ENCODE measurements around the gene NRP2.

Gene NRP2

GRCh38 chr2:205759257-205759656, 77.0 kb downstream of the NRP2 start:
- DNase-seq: no peak

GRCh38 chr2:205759732-205760131, 77.4 kb downstream of the NRP2 start:
- no peak for DNase-seq

- no peak for DNase-seq
Observed at GRCh38 chr2:205760157-205760556, 77.9 kb downstream of the NRP2 start.

GRCh38 chr2:205761421-205761820, 79.1 kb downstream of the NRP2 start:
- no peak for DNase-seq

GRCh38 chr2:205762881-205763280, 80.6 kb downstream of the NRP2 start:
- DNase-seq: no peak

GRCh38 chr2:205763708-205764211, 81.5 kb downstream of the NRP2 start:
- no peak for DNase-seq

- DNase-seq: no peak
Observed at GRCh38 chr2:205764270-205764746, 82.0 kb downstream of the NRP2 start.

- no peak for DNase-seq
Observed at GRCh38 chr2:205765151-205765550, 82.8 kb downstream of the NRP2 start.

- DNase-seq: peak; percentile 48
Observed at GRCh38 chr2:205766779-205767359, 84.6 kb downstream of the NRP2 start.

GRCh38 chr2:205767617-205768016, 85.3 kb downstream of the NRP2 start:
- no peak for DNase-seq

- DNase-seq: no peak
Observed at GRCh38 chr2:205768341-205768740, 86.0 kb downstream of the NRP2 start.

GRCh38 chr2:205768815-205769494, 86.7 kb downstream of the NRP2 start:
- no peak for DNase-seq

GRCh38 chr2:205769495-205769850, 87.2 kb downstream of the NRP2 start:
- DNase-seq: no peak

- no peak for DNase-seq
Observed at GRCh38 chr2:205769879-205770278, 87.6 kb downstream of the NRP2 start.

GRCh38 chr2:205770577-205770976, 88.3 kb downstream of the NRP2 start:
- no peak for DNase-seq

GRCh38 chr2:205771031-205771430, 88.7 kb downstream of the NRP2 start:
- DNase-seq: no peak

- no peak for DNase-seq
Observed at GRCh38 chr2:205771666-205772065, 89.4 kb downstream of the NRP2 start.

- no peak for DNase-seq
Observed at GRCh38 chr2:205772983-205773382, 90.7 kb downstream of the NRP2 start.

GRCh38 chr2:205773989-205774388, 91.7 kb downstream of the NRP2 start:
- DNase-seq: no peak

- DNase-seq: no peak
Observed at GRCh38 chr2:205775097-205775877, 93.0 kb downstream of the NRP2 start.

- DNase-seq: no peak
Observed at GRCh38 chr2:205776139-205776538, 93.8 kb downstream of the NRP2 start.

GRCh38 chr2:205776720-205777119, 94.4 kb downstream of the NRP2 start:
- no peak for DNase-seq

- no peak for DNase-seq
Observed at GRCh38 chr2:205778356-205778755, 96.1 kb downstream of the NRP2 start.

- no peak for DNase-seq
Observed at GRCh38 chr2:205780645-205781044, 98.3 kb downstream of the NRP2 start.

Data from stimulated activated CD4-positive, alpha-beta T cell treated with anti-CD3 and anti-CD28 coated beads, Interleukin-4, amount 100 ng/mL, for 1 hour (primary cell).